ENCODE measurements around the gene DOCK10.

DNA sequence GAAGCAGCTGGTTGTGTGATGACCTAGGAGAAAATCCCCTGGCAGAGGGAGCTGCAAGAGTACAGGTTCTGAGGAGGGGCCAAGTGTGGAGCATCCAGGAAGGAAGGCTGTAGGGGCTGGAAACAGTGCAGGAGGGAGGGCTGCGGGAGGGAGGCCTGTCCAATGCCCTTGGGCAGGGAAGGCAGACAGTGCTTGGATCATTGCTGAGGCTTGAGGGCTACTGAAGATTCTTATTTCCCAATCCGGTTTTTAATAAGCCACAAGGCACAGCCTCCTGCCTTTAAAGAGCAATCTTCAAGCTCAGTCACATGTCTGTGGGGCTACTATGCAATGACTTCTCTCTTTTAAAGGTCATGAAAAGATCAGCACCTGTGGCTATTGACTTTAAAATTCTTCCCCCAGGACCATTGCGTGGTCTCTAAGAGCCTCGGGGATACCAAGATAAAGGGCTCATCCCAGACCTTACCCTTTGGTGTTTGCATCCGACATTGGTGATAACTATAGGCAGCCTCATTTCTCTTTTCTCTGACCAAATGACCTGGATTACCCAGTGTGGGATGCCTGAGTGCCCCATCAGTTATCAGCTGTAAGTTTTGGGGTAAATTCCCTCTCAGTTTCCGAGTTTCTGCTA lies 149.6 kb downstream of the DOCK10 start:
- TF ChIP-seq POLR2A (IDR thresholded peaks at IDR 0.05): no peak
- TF ChIP-seq, protein P1, sequence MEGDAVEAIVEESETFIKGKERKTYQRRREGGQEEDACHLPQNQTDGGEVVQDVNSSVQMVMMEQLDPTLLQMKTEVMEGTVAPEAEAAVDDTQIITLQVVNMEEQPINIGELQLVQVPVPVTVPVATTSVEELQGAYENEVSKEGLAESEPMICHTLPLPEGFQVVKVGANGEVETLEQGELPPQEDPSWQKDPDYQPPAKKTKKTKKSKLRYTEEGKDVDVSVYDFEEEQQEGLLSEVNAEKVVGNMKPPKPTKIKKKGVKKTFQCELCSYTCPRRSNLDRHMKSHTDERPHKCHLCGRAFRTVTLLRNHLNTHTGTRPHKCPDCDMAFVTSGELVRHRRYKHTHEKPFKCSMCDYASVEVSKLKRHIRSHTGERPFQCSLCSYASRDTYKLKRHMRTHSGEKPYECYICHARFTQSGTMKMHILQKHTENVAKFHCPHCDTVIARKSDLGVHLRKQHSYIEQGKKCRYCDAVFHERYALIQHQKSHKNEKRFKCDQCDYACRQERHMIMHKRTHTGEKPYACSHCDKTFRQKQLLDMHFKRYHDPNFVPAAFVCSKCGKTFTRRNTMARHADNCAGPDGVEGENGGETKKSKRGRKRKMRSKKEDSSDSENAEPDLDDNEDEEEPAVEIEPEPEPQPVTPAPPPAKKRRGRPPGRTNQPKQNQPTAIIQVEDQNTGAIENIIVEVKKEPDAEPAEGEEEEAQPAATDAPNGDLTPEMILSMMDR (IDR thresholded peaks at IDR 0.05): no peak

Measured in testis (tissue), 2 donors.